SH-SY5Y (cell line): Measurements from ENCODE around the gene SPATA21.

Experiments
- GATA2 ChIP-seq: IDR thresholded peaks from 2 replicates; pipeline ENCODE4 v1.6.1; 2011; ENCODE audit warnings: mild to moderate bottlenecking, low read depth, low read length
- GATA3 ChIP-seq: IDR thresholded peaks from 2 replicates; pipeline ENCODE4 v1.6.1; 2011; ENCODE audit warnings: low read depth, mild to moderate bottlenecking, low read length, moderate library complexity

- TF ChIP-seq GATA3 (no peak), GATA2 (no peak)
Measured at GRCh38 chr1:16430606-16431005, 6.6 kb downstream of the SPATA21 start.
